WTC11 (cell line): Measurements from ENCODE around the gene ACVR1B. TPM values are rescaled to one million over a fixed set of nuclear protein-coding genes. Genes with fewer than 3 reads are reported as not detected.
A peak's percentile ranks its signal among the peaks of the same experiment; 100 is the strongest.

Experiments used
- ATAC-seq: fragments of 200-7000 bp; cut with Tn5 transposase; 2 replicates; pipeline ENCODE4 v1.10.0; 2021; ENCODE audit warnings: mild to moderate bottlenecking, moderate library complexity
- CTCF ChIA-PET: fragments of 300-600 bp; sonication (Branson Sonifier 250); formaldehyde crosslinking; loops from one replicate; lab custom pipeline; 2021; ENCODE audit warnings: antibody characterized with exemption; lab: Charles Lee
- POLR2A ChIA-PET: fragments of 350-600 bp; sonication (Branson Sonifier 250); formaldehyde crosslinking; loops from one replicate; lab custom pipeline; 2021; ENCODE audit warnings: antibody characterized with exemption; lab: Charles Lee
- DNase-seq: peaks from one replicate; pipeline ENCODE4 v3.0.0; 2021; ENCODE audit warnings: low spot score
- H3K27ac Mint-ChIP-seq: 2 replicates; pipeline ENCODE4 v1.8.0; 2021; ENCODE audit warnings: mixed read lengths
- H3K27me3 Mint-ChIP-seq: 2 replicates; pipeline ENCODE4 v1.8.0; 2021; ENCODE audit warnings: low read depth, mild to moderate bottlenecking, moderate library complexity, mixed read lengths
- H3K36me3 Mint-ChIP-seq: 2 replicates; pipeline ENCODE4 v1.8.0; 2021; ENCODE audit warnings: mixed read lengths
- H3K4me1 Mint-ChIP-seq: 2 replicates; pipeline ENCODE4 v1.8.0; 2022; ENCODE audit warnings: mixed read lengths
- H3K4me3 Mint-ChIP-seq: 2 replicates; pipeline ENCODE4 v1.8.0; 2021; ENCODE audit warnings: mild to moderate bottlenecking, moderate library complexity, mixed read lengths
- H3K9me3 Mint-ChIP-seq: 2 replicates; pipeline ENCODE4 v1.8.0; 2021; ENCODE audit warnings: mixed read lengths
- CBFB ChIP-seq: sonication (generic); formaldehyde crosslinking; IDR thresholded peaks from 2 replicates; pipeline ENCODE4 v1.8.1; 2022; ENCODE audit warnings: mild to moderate bottlenecking, low read depth, missing genetic modification reagents
- CREM ChIP-seq: sonication (generic); formaldehyde crosslinking; IDR thresholded peaks from 2 replicates; pipeline ENCODE4 v1.8.1; 2022; ENCODE audit warnings: mild to moderate bottlenecking, missing genetic modification reagents, moderate library complexity
- ELF4 ChIP-seq: sonication (generic); formaldehyde crosslinking; IDR thresholded peaks from 2 replicates; pipeline ENCODE4 v1.8.1; 2022; ENCODE audit warnings: low read depth, mild to moderate bottlenecking, moderate library complexity, missing genetic modification reagents
- FOXJ3 ChIP-seq: sonication (generic); formaldehyde crosslinking; IDR thresholded peaks from 2 replicates; pipeline ENCODE4 v1.9.0; 2021; ENCODE audit warnings: missing genetic modification reagents, mild to moderate bottlenecking, borderline replicate concordance
- FOXK1 ChIP-seq: sonication (generic); formaldehyde crosslinking; IDR thresholded peaks from 2 replicates; pipeline ENCODE4 v1.8.0; 2022; ENCODE audit warnings: mild to moderate bottlenecking, moderate library complexity, missing genetic modification reagents
- FOXP1 ChIP-seq: sonication (generic); formaldehyde crosslinking; IDR thresholded peaks from 2 replicates; pipeline ENCODE4 v1.8.0; 2022; ENCODE audit warnings: missing genetic modification reagents, mild to moderate bottlenecking, moderate library complexity, borderline replicate concordance
- KAT7 ChIP-seq: sonication (generic); formaldehyde crosslinking; IDR thresholded peaks from 2 replicates; pipeline ENCODE4 v1.8.1; 2023; ENCODE audit warnings: missing genetic modification reagents, mild to moderate bottlenecking, borderline replicate concordance
- NR3C1 ChIP-seq: sonication (generic); formaldehyde crosslinking; conservative IDR thresholded peaks from 2 replicates; pipeline ENCODE4 v1.8.1; 2023; ENCODE audit warnings: low read depth, mild to moderate bottlenecking, missing genetic modification reagents
- SMAD3 ChIP-seq: sonication (generic); formaldehyde crosslinking; IDR thresholded peaks from 2 replicates; pipeline ENCODE4 v1.8.0; 2022; ENCODE audit warnings: missing genetic modification reagents, mild to moderate bottlenecking, borderline replicate concordance
- SOX15 ChIP-seq: fragments of 250-450 bp; sonication (Bioruptor Pico); IDR thresholded peaks from 2 replicates; pipeline ENCODE4 v1.9.0; 2021; ENCODE audit warnings: mild to moderate bottlenecking
- TCF7 ChIP-seq: sonication (generic); formaldehyde crosslinking; IDR thresholded peaks from 2 replicates; pipeline ENCODE4 v1.8.0; 2022; ENCODE audit warnings: mild to moderate bottlenecking, low read depth, missing genetic modification reagents, moderate library complexity
- TP53 ChIP-seq: sonication (generic); formaldehyde crosslinking; IDR thresholded peaks from 2 replicates; pipeline ENCODE4 v1.8.1; 2023; ENCODE audit warnings: mild to moderate bottlenecking, missing genetic modification reagents
- ZBTB21 ChIP-seq: sonication (generic); formaldehyde crosslinking; IDR thresholded peaks from 2 replicates; pipeline ENCODE4 v1.8.1; 2023; ENCODE audit warnings: mild to moderate bottlenecking, missing genetic modification reagents, borderline replicate concordance
- ZNF219 ChIP-seq: sonication (generic); formaldehyde crosslinking; IDR thresholded peaks from 2 replicates; pipeline ENCODE4 v1.8.0; 2023; ENCODE audit warnings: missing genetic modification reagents, mild to moderate bottlenecking, borderline replicate concordance
- ZNF671 ChIP-seq: fragments of 250-450 bp; sonication (Bioruptor Pico); IDR thresholded peaks from 2 replicates; pipeline ENCODE4 v1.8.0; 2021; ENCODE audit warnings: mild to moderate bottlenecking
- total RNA-seq: library from RNA; stranded (reverse); gene quantifications from 3 replicates; pipeline ENCODE4 v1.2.3, GENCODE V29; 2021
- TF ChIP-seq, protein P1 (sequence below): sonication (generic); formaldehyde crosslinking; IDR thresholded peaks from 2 replicates; pipeline ENCODE4 v1.8.1; 2022; ENCODE audit warnings: low read depth, missing genetic modification reagents, borderline replicate concordance
- TF ChIP-seq, protein P2 (sequence below): sonication (generic); formaldehyde crosslinking; IDR thresholded peaks from 2 replicates; pipeline ENCODE4 v1.8.1; 2023; ENCODE audit warnings: mild to moderate bottlenecking, missing genetic modification reagents
- TF ChIP-seq, protein P3 (sequence below): sonication (generic); formaldehyde crosslinking; IDR thresholded peaks from 2 replicates; pipeline ENCODE4 v1.8.1; 2023; ENCODE audit warnings: mild to moderate bottlenecking, missing genetic modification reagents
- TF ChIP-seq, protein P4 (sequence below): sonication (generic); formaldehyde crosslinking; IDR thresholded peaks from 2 replicates; pipeline ENCODE4 v1.8.1; 2023; ENCODE audit warnings: mild to moderate bottlenecking, moderate library complexity, missing genetic modification reagents
- TF ChIP-seq, protein P5 (sequence below): sonication (generic); formaldehyde crosslinking; IDR thresholded peaks from 2 replicates; pipeline ENCODE4 v1.8.0; 2022; ENCODE audit warnings: mild to moderate bottlenecking, missing genetic modification reagents
- TF ChIP-seq, protein P6 (sequence below): sonication (generic); formaldehyde crosslinking; IDR thresholded peaks from 2 replicates; pipeline ENCODE4 v1.8.0; 2023; ENCODE audit warnings: missing genetic modification reagents
- TF ChIP-seq, protein P7 (sequence below): fragments of 250-450 bp; sonication (Bioruptor Pico); IDR thresholded peaks from 2 replicates; pipeline ENCODE4 v1.8.0; 2021; ENCODE audit warnings: mild to moderate bottlenecking

The ACVR1B gene
- total RNA-seq, 1 experiment from 2014 or later = 24.1 TPM

DNA sequence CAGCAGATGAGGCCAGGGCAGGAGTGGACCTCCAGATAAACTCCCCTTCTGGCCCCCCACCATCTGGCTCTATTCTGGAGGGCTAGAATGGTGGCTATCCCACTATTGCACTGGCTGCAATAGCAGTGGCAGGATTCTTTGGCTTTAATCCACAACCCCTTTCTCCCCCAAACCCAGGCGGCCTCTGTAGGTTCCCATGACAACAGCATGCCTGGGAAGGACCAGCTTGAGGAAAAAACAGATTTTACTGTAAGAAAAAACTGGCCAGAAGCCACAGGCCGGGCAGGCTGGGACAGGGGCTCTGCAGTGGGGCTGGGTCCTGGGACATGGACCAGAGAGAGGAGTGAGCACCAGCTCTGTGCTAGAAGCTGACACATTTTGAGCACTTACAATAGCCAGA, 13.6 kb upstream of the ACVR1B start:
- ChIA-PET POLR2A (no interaction called here), CTCF (interaction anchor here (0.6 to 3.1 kb wide), 6 partner anchors 11 to 62 kb away, joined by 3 to 10 read pairs (median 4); no protein-coding TSS in a partner anchor)
- H3K9me3 Mint-ChIP-seq = peaks cover 5% of the 10 kb centered on the region; the same call in 1 of the 2 replicates
- DNase-seq (no peak), ATAC-seq (no peak)
- TF ChIP-seq SMAD3 = no peak
- no peak for TF ChIP-seq ZNF219 (CRISPR knock-in tag)
- no peak for TF ChIP-seq FOXK1
- no peaks in the 10 kb centered on the region for H3K36me3 Mint-ChIP-seq
- peaks cover 6% of the 10 kb centered on the region; the same call in 1 of the 2 replicates for H3K27me3 Mint-ChIP-seq
- H3K4me1 Mint-ChIP-seq = peaks cover 9% of the 10 kb centered on the region
- no peak overlapping the region for H3K27ac Mint-ChIP-seq
- H3K4me3 Mint-ChIP-seq = no peak overlapping the region

DNA sequence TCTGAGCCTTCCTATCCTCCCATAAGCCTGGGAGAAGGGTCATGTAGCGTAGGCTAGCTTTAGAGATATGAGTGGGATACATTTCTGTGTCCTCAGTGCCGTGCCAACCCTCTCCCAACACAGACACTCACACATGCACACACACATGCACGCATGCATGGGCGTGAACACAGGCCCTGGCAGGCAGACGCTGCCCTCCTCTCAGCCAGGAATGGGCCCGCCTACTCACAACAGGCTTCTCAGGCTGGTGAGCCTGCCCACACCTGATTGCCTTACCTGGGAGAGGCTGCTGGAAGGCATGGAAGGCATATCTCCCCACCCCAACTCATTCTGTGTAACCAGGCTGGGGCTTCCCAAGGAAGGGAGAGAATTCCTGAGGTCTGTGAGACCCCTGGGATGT, 12.8 kb upstream of the ACVR1B start:
- Mint-ChIP-seq H3K27ac (no peak overlapping the region), H3K9me3 (peaks cover 8% of the 10 kb centered on the region), H3K4me1 (peaks cover 9% of the 10 kb centered on the region), H3K27me3 (peaks cover 10% of the 10 kb centered on the region), H3K4me3 (no peak overlapping the region), H3K36me3 (no peaks in the 10 kb centered on the region)
- TF ChIP-seq TP53 (CRISPR knock-in tag) (no peak), ZNF671 (CRISPR knock-in tag) (no peak)
- TF ChIP-seq, protein P1, sequence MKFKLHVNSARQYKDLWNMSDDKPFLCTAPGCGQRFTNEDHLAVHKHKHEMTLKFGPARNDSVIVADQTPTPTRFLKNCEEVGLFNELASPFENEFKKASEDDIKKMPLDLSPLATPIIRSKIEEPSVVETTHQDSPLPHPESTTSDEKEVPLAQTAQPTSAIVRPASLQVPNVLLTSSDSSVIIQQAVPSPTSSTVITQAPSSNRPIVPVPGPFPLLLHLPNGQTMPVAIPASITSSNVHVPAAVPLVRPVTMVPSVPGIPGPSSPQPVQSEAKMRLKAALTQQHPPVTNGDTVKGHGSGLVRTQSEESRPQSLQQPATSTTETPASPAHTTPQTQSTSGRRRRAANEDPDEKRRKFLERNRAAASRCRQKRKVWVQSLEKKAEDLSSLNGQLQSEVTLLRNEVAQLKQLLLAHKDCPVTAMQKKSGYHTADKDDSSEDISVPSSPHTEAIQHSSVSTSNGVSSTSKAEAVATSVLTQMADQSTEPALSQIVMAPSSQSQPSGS (CRISPR knock-in tag) = no peak
- POLR2A ChIA-PET = no interaction called here
- CTCF ChIA-PET = interaction anchor here (1.0 to 3.1 kb wide), 5 partner anchors 12 to 63 kb away, joined by 3 to 10 read pairs (median 5); no protein-coding TSS in a partner anchor
- 0 out of 2 replicates have a peak, but pooled peaks have one; percentile 22 for ATAC-seq
- no peak for DNase-seq

DNA sequence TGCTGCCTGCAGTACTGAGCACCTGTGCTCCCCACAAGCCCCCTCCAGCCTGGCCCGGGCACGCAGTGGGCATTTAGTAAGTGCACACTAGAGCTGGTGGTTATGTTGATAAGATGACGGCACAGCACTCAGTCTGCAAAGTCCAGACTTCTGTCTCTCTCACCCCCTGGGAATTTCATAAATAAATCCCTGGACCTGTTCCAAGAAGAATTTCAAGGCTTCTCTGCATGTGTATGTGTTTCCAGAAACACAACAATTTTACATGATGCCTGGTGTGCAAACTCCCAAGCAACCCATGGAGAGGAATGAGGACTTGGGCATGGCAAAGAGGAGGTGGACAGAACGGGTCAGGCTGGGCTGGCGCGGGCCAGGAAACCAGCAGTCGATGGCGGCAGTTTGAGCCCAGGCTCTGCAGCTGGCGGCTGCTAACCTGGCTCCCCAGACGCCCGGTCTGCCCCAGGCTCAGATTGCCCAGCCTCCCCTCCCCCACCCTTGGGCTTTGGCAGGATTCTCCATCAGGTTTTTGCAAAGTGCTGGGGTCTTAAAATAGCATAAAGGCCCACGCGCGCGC, 10.4 kb upstream of the ACVR1B start:
- ATAC-seq = peak; percentile 30; the same call in 1 of the 2 replicates
- TF ChIP-seq, protein P2, sequence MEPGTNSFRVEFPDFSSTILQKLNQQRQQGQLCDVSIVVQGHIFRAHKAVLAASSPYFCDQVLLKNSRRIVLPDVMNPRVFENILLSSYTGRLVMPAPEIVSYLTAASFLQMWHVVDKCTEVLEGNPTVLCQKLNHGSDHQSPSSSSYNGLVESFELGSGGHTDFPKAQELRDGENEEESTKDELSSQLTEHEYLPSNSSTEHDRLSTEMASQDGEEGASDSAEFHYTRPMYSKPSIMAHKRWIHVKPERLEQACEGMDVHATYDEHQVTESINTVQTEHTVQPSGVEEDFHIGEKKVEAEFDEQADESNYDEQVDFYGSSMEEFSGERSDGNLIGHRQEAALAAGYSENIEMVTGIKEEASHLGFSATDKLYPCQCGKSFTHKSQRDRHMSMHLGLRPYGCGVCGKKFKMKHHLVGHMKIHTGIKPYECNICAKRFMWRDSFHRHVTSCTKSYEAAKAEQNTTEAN = no peak
- no peak for TF ChIP-seq SOX15 (CRISPR knock-in tag)
- TF ChIP-seq CREM (CRISPR knock-in tag) = no peak
- TF ChIP-seq FOXJ3 (CRISPR knock-in tag) = no peak
- TF ChIP-seq, protein P3, sequence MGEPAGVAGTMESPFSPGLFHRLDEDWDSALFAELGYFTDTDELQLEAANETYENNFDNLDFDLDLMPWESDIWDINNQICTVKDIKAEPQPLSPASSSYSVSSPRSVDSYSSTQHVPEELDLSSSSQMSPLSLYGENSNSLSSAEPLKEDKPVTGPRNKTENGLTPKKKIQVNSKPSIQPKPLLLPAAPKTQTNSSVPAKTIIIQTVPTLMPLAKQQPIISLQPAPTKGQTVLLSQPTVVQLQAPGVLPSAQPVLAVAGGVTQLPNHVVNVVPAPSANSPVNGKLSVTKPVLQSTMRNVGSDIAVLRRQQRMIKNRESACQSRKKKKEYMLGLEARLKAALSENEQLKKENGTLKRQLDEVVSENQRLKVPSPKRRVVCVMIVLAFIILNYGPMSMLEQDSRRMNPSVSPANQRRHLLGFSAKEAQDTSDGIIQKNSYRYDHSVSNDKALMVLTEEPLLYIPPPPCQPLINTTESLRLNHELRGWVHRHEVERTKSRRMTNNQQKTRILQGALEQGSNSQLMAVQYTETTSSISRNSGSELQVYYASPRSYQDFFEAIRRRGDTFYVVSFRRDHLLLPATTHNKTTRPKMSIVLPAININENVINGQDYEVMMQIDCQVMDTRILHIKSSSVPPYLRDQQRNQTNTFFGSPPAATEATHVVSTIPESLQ (CRISPR knock-in tag) = no peak
- no peak for TF ChIP-seq SMAD3
- TF ChIP-seq, protein P4, sequence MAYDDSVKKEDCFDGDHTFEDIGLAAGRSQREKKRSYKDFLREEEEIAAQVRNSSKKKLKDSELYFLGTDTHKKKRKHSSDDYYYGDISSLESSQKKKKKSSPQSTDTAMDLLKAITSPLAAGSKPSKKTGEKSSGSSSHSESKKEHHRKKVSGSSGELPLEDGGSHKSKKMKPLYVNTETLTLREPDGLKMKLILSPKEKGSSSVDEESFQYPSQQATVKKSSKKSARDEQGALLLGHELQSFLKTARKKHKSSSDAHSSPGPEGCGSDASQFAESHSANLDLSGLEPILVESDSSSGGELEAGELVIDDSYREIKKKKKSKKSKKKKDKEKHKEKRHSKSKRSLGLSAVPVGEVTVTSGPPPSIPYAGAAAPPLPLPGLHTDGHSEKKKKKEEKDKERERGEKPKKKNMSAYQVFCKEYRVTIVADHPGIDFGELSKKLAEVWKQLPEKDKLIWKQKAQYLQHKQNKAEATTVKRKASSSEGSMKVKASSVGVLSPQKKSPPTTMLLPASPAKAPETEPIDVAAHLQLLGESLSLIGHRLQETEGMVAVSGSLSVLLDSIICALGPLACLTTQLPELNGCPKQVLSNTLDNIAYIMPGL (CRISPR knock-in tag) = no peak
- TF ChIP-seq, protein P5, sequence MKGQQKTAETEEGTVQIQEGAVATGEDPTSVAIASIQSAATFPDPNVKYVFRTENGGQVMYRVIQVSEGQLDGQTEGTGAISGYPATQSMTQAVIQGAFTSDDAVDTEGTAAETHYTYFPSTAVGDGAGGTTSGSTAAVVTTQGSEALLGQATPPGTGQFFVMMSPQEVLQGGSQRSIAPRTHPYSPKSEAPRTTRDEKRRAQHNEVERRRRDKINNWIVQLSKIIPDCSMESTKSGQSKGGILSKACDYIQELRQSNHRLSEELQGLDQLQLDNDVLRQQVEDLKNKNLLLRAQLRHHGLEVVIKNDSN (CRISPR knock-in tag) = no peak
- TF ChIP-seq ELF4 (CRISPR knock-in tag) = no peak
- no peak for TF ChIP-seq KAT7
- TF ChIP-seq, protein P6, sequence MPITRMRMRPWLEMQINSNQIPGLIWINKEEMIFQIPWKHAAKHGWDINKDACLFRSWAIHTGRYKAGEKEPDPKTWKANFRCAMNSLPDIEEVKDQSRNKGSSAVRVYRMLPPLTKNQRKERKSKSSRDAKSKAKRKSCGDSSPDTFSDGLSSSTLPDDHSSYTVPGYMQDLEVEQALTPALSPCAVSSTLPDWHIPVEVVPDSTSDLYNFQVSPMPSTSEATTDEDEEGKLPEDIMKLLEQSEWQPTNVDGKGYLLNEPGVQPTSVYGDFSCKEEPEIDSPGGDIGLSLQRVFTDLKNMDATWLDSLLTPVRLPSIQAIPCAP = no peak
- TF ChIP-seq TCF7 = no peak
- no peak for TF ChIP-seq NR3C1 (CRISPR knock-in tag)
- TF ChIP-seq, protein P7, sequence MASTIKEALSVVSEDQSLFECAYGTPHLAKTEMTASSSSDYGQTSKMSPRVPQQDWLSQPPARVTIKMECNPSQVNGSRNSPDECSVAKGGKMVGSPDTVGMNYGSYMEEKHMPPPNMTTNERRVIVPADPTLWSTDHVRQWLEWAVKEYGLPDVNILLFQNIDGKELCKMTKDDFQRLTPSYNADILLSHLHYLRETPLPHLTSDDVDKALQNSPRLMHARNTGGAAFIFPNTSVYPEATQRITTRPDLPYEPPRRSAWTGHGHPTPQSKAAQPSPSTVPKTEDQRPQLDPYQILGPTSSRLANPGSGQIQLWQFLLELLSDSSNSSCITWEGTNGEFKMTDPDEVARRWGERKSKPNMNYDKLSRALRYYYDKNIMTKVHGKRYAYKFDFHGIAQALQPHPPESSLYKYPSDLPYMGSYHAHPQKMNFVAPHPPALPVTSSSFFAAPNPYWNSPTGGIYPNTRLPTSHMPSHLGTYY (CRISPR knock-in tag) = no peak
- no peak for TF ChIP-seq FOXP1 (CRISPR knock-in tag)
- no peak for TF ChIP-seq ZBTB21 (CRISPR knock-in tag)
- TF ChIP-seq CBFB (CRISPR knock-in tag) = no peak
- H3K27ac Mint-ChIP-seq = no peak overlapping the region
- H3K4me1 Mint-ChIP-seq = peaks cover 9% of the 10 kb centered on the region
- peaks cover 19% of the 10 kb centered on the region for H3K27me3 Mint-ChIP-seq
- CTCF ChIA-PET = interaction anchor here (1.7 kb wide), 1 partner anchor 30 kb away, joined by 8 read pairs; no protein-coding TSS in a partner anchor
- peaks cover 19% of the 10 kb centered on the region for H3K9me3 Mint-ChIP-seq
- POLR2A ChIA-PET = interaction anchor here (0.5 kb wide), 1 partner anchor 1007 kb away, joined by 8 read pairs; no protein-coding TSS in a partner anchor
- no peak overlapping the region for H3K4me3 Mint-ChIP-seq
- DNase-seq = no peak
- H3K36me3 Mint-ChIP-seq = peaks cover 11% of the 10 kb centered on the region
